K562 (cell line): ENCODE data around the gene UGT1A9.

ENCODE experiments used
- E2F5 ChIP-seq: sonication (generic); formaldehyde crosslinking; IDR thresholded peaks from 2 replicates; pipeline ENCODE4 v1.8.0; 2022; ENCODE audit warnings: mild to moderate bottlenecking, missing genetic modification reagents
- EGR1 ChIP-seq: fragments of 450-650 bp; conservative IDR thresholded peaks from 2 replicates; pipeline ENCODE4 v1.6.1; 2017; ENCODE audit warnings: mild to moderate bottlenecking
- HEY1 ChIP-seq: fragments of 250-450 bp; sonication (Bioruptor Pico); IDR thresholded peaks from 2 replicates; pipeline ENCODE4 v1.5.0; 2020; ENCODE audit warnings: mild to moderate bottlenecking, moderate library complexity, borderline replicate concordance
- HNRNPH1 ChIP-seq: fragments of 200-400 bp; formaldehyde crosslinking; optimal IDR thresholded peaks from 2 replicates; pipeline ENCODE3; 2017; ENCODE audit warnings: low read depth, mild to moderate bottlenecking, low read length, moderate library complexity
- KDM5B ChIP-seq: fragments of 200-600 bp; sonication (generic); IDR thresholded peaks from 2 replicates; pipeline ENCODE4 v1.6.1; 2012; ENCODE audit warnings: low read depth, mild to moderate bottlenecking, moderate library complexity, low read length, control low read depth, inconsistent platforms; ENCODE audit not compliant: insufficient replicate concordance
- ZNF124 ChIP-seq: sonication (generic); formaldehyde crosslinking; IDR thresholded peaks from 2 replicates; pipeline ENCODE4 v1.8.1; 2022; ENCODE audit warnings: missing genetic modification reagents
- ZNF217 ChIP-seq: sonication (generic); formaldehyde crosslinking; IDR thresholded peaks from 2 replicates; pipeline ENCODE4 v1.8.0; 2022; ENCODE audit warnings: mild to moderate bottlenecking, missing genetic modification reagents
- ZNF586 ChIP-seq: fragments of 450-650 bp; formaldehyde crosslinking; conservative IDR thresholded peaks from 2 replicates; pipeline ENCODE4 v1.4.0; 2020; ENCODE audit warnings: mild to moderate bottlenecking, moderate library complexity
- TF ChIP-seq, protein P1 (sequence below), 3 experiments: IDR thresholded peaks in 2 of 3; conservative IDR thresholded peaks in 1 of 3; 2 replicates each; pipeline ENCODE4 v1.5.1; 2011 to 2012; ENCODE audit warnings: low read length in 3 of 3, mild to moderate bottlenecking in 3 of 3, control low read depth in 2 of 3, improper control_type of control experiment in 1 of 3, inconsistent platforms in 1 of 3, low read depth in 1 of 3, mixed read lengths in 1 of 3, moderate library complexity in 1 of 3; ENCODE audit not compliant: insufficient read depth in 2 of 3
- TF ChIP-seq, protein P2 (sequence below): conservative IDR thresholded peaks from 2 replicates; pipeline ENCODE4 v1.6.1; 2011; ENCODE audit warnings: low read depth, mild to moderate bottlenecking, low read length; ENCODE audit not compliant: control insufficient read depth

GRCh38 chr2:233772583-233772982 is 100.9 kb downstream of the UGT1A9 start:
- TF ChIP-seq ZNF586 (CRISPR knock-in tag): no peak
- TF ChIP-seq HEY1 (CRISPR knock-in tag): no peak
- TF ChIP-seq, protein P1, sequence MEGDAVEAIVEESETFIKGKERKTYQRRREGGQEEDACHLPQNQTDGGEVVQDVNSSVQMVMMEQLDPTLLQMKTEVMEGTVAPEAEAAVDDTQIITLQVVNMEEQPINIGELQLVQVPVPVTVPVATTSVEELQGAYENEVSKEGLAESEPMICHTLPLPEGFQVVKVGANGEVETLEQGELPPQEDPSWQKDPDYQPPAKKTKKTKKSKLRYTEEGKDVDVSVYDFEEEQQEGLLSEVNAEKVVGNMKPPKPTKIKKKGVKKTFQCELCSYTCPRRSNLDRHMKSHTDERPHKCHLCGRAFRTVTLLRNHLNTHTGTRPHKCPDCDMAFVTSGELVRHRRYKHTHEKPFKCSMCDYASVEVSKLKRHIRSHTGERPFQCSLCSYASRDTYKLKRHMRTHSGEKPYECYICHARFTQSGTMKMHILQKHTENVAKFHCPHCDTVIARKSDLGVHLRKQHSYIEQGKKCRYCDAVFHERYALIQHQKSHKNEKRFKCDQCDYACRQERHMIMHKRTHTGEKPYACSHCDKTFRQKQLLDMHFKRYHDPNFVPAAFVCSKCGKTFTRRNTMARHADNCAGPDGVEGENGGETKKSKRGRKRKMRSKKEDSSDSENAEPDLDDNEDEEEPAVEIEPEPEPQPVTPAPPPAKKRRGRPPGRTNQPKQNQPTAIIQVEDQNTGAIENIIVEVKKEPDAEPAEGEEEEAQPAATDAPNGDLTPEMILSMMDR (IDR thresholded peaks at IDR 0.05 in 2 of 3, conservative IDR thresholded peaks at IDR 0.05 in 1 of 3; ENCODE audit: insufficient read depth in 2 of 3, low read depth in 1 of 3, low read length in 3 of 3): no peak
- no peak for TF ChIP-seq KDM5B
- TF ChIP-seq EGR1: no peak
- TF ChIP-seq, protein P2, sequence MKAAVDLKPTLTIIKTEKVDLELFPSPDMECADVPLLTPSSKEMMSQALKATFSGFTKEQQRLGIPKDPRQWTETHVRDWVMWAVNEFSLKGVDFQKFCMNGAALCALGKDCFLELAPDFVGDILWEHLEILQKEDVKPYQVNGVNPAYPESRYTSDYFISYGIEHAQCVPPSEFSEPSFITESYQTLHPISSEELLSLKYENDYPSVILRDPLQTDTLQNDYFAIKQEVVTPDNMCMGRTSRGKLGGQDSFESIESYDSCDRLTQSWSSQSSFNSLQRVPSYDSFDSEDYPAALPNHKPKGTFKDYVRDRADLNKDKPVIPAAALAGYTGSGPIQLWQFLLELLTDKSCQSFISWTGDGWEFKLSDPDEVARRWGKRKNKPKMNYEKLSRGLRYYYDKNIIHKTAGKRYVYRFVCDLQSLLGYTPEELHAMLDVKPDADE: no peak
- no peak for TF ChIP-seq ZNF124 (CRISPR knock-in tag)
- TF ChIP-seq ZNF217 (CRISPR knock-in tag): no peak
- no peak for TF ChIP-seq E2F5 (CRISPR knock-in tag)
- TF ChIP-seq HNRNPH1: no peak
